ENCODE results near the gene CDH12. TPM values are rescaled to one million over a fixed set of nuclear protein-coding genes. Genes with fewer than 3 reads are reported as not detected.
A peak's percentile ranks its signal among the peaks of the same experiment; 100 is the strongest.

CDH12 gene
- total and polyA plus RNA-seq, 2 experiments from 2014 or later: not detected

DNA sequence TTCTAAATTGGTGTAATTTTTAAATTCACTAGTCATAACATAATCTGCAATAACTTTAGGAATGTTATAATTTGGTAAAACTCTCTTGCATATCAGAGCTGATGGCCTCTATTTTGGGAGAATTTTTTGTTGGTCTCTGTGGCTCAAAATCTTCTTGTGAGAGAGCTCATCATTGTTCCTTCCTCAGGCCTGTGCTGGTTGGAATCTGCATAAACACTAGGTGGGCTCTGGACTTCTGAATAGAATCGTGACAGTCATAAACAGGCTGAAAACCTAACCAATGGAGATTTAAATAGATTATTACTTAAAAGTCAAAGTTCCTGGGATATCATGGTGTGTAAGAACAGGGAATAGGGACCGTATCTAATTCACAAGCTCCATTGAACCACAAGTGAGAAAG is 1129.6 kb downstream of the CDH12 start:
- in situ Hi-C loops (cut with MboI): no loop called here
- no peak overlapping the region for H3K27ac ChIP-seq
- H3K36me3 ChIP-seq (ENCODE audit: low read depth): no peaks in the 10 kb centered on the region
- H4K20me1 ChIP-seq (ENCODE audit: insufficient read depth): no peaks in the 10 kb centered on the region
- 21 to 22% methylated on average over 2 of the region's 2 CpGs for WGBS, 2 experiments (ENCODE audit: low coverage in 1 of 2, low lambda C conversion rate in 2 of 2, missing lambda C conversion rate in 2 of 2)
- no peak for DNase-seq
- no peaks in the 10 kb centered on the region for H3K27me3 ChIP-seq (replicated peaks; ENCODE audit: insufficient read depth)
- no peaks in the 10 kb centered on the region for H3K4me1 ChIP-seq (ENCODE audit: insufficient read depth)
- H3K9ac ChIP-seq: no peak overlapping the region
- TF ChIP-seq EZH2 (IDR thresholded peaks at IDR 0.05; ENCODE audit: insufficient read depth, poor library complexity, severe bottlenecking) (no peak), EZH2phosphoT487 (IDR thresholded peaks at IDR 0.05; ENCODE audit: insufficient read depth, low read depth) (no peak)
- no peak overlapping the region for H3K4me3 ChIP-seq
- no peaks in the 10 kb centered on the region for H3K9me3 ChIP-seq (ENCODE audit: low read depth)
- H3F3A ChIP-seq (ENCODE audit: insufficient read depth): no peaks in the 10 kb centered on the region
- no peak overlapping the region for H3K4me2 ChIP-seq (ENCODE audit: unreplicated experiment)
- H3K79me2 ChIP-seq (ENCODE audit: insufficient read depth): no peaks in the 10 kb centered on the region
- H2AFZ ChIP-seq: no peak overlapping the region
- H3K9me2 ChIP-seq (ENCODE audit: insufficient read depth): no peaks in the 10 kb centered on the region

DNA sequence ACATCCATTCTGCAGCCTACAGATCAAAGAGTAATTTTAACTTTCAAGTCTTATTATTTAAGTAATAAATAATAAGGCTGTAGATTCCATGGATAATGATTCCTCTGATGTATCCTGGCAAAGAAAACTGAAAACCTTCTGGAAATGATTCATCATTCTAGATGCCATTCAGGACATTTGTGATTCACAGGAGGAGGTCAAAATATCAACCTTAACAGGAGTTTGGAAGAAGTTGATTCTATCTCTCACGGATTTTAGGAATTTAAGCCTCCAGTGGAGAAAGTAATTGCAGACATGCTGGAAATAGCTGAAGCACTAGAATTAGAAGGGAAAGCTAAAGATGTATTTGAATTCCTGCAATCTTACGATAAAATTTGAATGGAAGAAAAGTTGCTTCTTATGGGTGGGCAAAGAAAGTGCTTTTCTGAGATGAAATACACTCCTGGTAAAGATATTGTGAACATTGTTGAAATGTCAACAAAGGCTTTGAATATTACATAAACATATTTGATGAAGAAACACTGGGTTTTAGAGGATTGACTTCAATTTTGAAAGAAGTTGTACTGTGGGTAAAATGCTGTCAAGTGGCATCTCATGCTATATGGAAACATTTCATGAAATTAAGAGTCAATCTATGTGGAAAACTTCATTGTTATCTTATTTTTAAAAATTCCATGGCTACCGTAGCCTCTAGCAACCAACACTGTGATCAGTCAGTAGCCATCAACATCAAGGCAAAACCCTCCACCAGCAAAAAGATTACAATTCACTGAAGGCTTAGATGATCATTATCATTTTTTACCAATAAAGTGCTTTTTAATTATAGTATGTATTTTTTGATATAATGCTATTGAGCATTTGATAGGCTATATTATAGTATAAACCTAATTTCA is 1141.0 kb downstream of the CDH12 start:
- no peak overlapping the region for H3K4me3 ChIP-seq
- 13 to 18% methylated on average over 3 of the region's 3 CpGs for WGBS, 2 experiments (ENCODE audit: low coverage in 1 of 2, low lambda C conversion rate in 2 of 2, missing lambda C conversion rate in 2 of 2)
- no peaks in the 10 kb centered on the region for H3K9me3 ChIP-seq (ENCODE audit: low read depth)

DNA sequence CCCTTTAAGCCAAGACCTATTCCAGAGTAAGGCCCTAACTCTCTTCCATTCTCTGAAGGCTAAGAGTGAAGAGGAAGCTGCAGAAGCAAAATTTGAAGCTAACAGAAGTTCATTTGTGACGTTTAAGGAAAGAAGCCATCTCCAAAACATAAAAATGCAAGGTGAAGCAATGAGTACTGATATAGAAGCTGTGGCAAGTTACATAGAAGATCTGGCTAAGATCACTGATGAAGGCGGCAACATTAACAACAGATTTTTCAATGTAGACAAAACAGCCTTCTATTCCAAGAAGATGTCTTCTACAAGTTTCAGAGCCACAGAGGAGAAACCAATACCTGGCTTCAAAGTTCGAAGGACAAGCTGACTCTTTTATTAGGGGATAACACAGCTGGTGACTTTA is 1143.4 kb downstream of the CDH12 start:
- Histone ChIP-seq H3K27me3 (replicated peaks; ENCODE audit: insufficient read depth) (no peaks in the 10 kb centered on the region), H3K9me2 (ENCODE audit: insufficient read depth) (no peaks in the 10 kb centered on the region), H3K4me1 (ENCODE audit: insufficient read depth) (no peaks in the 10 kb centered on the region), H3K9me3 (ENCODE audit: low read depth) (no peaks in the 10 kb centered on the region), H2AFZ (no peak overlapping the region), H4K20me1 (ENCODE audit: insufficient read depth) (no peaks in the 10 kb centered on the region), H3K4me2 (ENCODE audit: unreplicated experiment) (no peak overlapping the region), H3K79me2 (ENCODE audit: insufficient read depth) (no peaks in the 10 kb centered on the region), H3K4me3 (no peak overlapping the region), H3F3A (ENCODE audit: insufficient read depth) (no peaks in the 10 kb centered on the region), H3K9ac (no peak overlapping the region), H3K36me3 (ENCODE audit: low read depth) (no peaks in the 10 kb centered on the region), H3K27ac (no peak overlapping the region)
- 48 to 53% methylated on average over 3 of the region's 3 CpGs for WGBS, 2 experiments (ENCODE audit: low coverage in 1 of 2, low lambda C conversion rate in 2 of 2, missing lambda C conversion rate in 2 of 2)
- in situ Hi-C loops (cut with MboI): no loop called here
- DNase-seq: no peak
- no peak for TF ChIP-seq EZH2phosphoT487 (IDR thresholded peaks at IDR 0.05; ENCODE audit: insufficient read depth, low read depth)
- no peak for TF ChIP-seq EZH2 (IDR thresholded peaks at IDR 0.05; ENCODE audit: insufficient read depth, poor library complexity, severe bottlenecking)

More for the DNA sequence above, 1141.0 kb downstream of the CDH12 start:
- H3K4me2 ChIP-seq (ENCODE audit: unreplicated experiment): no peak overlapping the region
- no peaks in the 10 kb centered on the region for H3F3A ChIP-seq (ENCODE audit: insufficient read depth)
- H3K36me3 ChIP-seq (ENCODE audit: low read depth): no peaks in the 10 kb centered on the region
- TF ChIP-seq EZH2phosphoT487 (IDR thresholded peaks at IDR 0.05; ENCODE audit: insufficient read depth, low read depth) (no peak), EZH2 (IDR thresholded peaks at IDR 0.05; ENCODE audit: insufficient read depth, poor library complexity, severe bottlenecking) (no peak)
- no peaks in the 10 kb centered on the region for H3K4me1 ChIP-seq (ENCODE audit: insufficient read depth)
- DNase-seq: peak; percentile 13
- no peaks in the 10 kb centered on the region for H3K27me3 ChIP-seq (replicated peaks; ENCODE audit: insufficient read depth)
- H3K79me2 ChIP-seq (ENCODE audit: insufficient read depth): no peaks in the 10 kb centered on the region
- H3K27ac ChIP-seq: no peak overlapping the region
- no peak overlapping the region for H3K9ac ChIP-seq
- H2AFZ ChIP-seq: no peak overlapping the region
- H4K20me1 ChIP-seq (ENCODE audit: insufficient read depth): no peaks in the 10 kb centered on the region
- H3K9me2 ChIP-seq (ENCODE audit: insufficient read depth): no peaks in the 10 kb centered on the region
- in situ Hi-C loops (cut with MboI): no loop called here

DNA sequence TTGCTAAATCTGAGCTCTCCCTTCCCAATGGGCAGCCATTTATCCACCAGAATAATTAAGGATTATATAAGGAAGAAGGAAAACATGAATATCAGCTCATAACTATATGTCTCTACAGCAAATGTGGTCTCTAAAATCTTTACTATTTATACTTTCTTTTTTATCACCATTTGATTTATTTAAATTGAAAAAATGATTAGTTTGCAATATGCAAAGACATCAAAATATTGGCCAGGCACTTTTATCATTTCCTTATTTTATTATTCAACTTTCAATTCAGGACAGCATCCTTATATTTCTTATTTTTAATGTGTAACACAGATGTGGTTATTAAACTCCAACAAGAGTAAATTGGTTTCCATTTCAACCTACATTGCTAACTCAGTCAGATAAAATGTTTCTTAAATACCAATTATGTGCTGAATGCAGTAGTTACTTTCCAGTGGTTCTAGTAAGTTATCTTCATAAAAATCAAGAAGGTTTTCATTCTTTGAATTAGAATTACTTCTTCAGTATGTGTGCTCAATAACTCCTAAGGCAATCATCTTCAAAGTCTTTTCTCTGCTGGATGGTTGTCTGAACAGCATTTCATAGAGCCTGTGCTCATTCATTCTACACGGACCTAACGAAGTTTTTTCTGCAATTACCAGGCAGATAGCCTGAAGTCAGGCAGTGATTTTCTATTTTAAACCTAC is 1148.0 kb downstream of the CDH12 start:
- no peak overlapping the region for H3K4me2 ChIP-seq (ENCODE audit: unreplicated experiment)
- no peak for DNase-seq
- no peaks in the 10 kb centered on the region for H3K9me2 ChIP-seq (ENCODE audit: insufficient read depth)
- H3K9me3 ChIP-seq (ENCODE audit: low read depth): no peaks in the 10 kb centered on the region
- H3K27me3 ChIP-seq (replicated peaks; ENCODE audit: insufficient read depth): no peaks in the 10 kb centered on the region; the same call in 1 of the 2 replicates
- H3K79me2 ChIP-seq (ENCODE audit: insufficient read depth): no peaks in the 10 kb centered on the region
- no peak overlapping the region for H2AFZ ChIP-seq
- H3K4me1 ChIP-seq (ENCODE audit: insufficient read depth): no peaks in the 10 kb centered on the region
- 2 to 7% methylated on average over 2 of the region's 2 CpGs for WGBS, 2 experiments (ENCODE audit: low coverage in 1 of 2, low lambda C conversion rate in 2 of 2, missing lambda C conversion rate in 2 of 2)
- H3F3A ChIP-seq (ENCODE audit: insufficient read depth): no peaks in the 10 kb centered on the region
- no peak overlapping the region for H3K9ac ChIP-seq
- H3K36me3 ChIP-seq (ENCODE audit: low read depth): no peaks in the 10 kb centered on the region
- H3K4me3 ChIP-seq: no peak overlapping the region
- TF ChIP-seq EZH2 (IDR thresholded peaks at IDR 0.05; ENCODE audit: insufficient read depth, poor library complexity, severe bottlenecking) (no peak), EZH2phosphoT487 (IDR thresholded peaks at IDR 0.05; ENCODE audit: insufficient read depth, low read depth) (no peak)
- no peaks in the 10 kb centered on the region for H4K20me1 ChIP-seq (ENCODE audit: insufficient read depth)
- H3K27ac ChIP-seq: no peak overlapping the region
- in situ Hi-C loops (cut with MboI): no loop called here
